GM18498 (cell line): ENCODE measurements around the gene MARS1.
"Not testable (repeated sequence)": the region's sequence is repeated elsewhere in the genome, so short reads cannot be mapped to it uniquely, and the experiment has no call there.

Experiments used
- ATAC-seq: cut with Tn5 transposase; IDR thresholded peaks from one replicate; pipeline ENCODE4 v1.9.1; 2021; ENCODE audit warnings: mild to moderate bottlenecking, moderate library complexity; ENCODE audit not compliant: unreplicated experiment

MARS1 gene

DNA sequence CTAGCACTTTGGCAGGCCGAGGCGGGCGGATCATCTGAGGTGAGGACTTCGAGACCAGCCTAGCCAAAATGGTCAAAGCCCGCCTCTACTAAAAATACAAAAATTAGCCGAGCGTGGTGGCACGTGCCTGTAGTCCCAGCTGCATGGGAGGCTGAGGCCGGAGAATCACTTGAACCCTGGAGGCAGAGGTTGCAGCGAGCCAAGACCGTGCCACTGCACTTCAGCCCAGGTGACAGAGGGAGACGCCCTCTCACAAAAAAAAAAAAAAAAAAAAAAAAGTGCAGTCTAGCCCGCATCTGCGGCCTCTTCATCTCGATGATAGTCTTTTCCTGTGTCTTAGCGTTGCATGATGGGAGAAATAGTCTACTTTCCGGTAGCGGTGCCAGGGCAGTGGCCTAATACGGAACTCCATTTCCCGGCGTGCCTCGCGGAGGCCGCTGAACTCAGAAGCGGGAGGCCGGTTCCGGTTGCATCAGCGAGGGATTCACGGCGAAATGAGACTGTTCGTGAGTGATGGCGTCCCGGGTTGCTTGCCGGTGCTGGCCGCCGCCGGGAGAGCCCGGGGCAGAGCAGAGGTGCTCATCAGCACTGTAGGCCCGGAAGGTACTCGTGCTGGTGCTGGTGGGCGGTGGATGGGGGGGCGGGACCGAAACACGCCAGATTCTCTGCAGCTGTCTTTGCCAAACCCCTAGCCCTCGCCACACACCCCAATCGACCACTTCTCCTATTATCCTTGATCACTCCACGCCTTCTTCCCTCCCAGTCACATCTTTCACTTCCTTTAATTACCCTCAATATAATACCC is at the start of gene MARS1:
Gene MARS1, plus strand, starts transcription at position 472 of the 805 bp plus-strand sequence. Its CDS starts 23 bp downstream, at position 495.
- peak; percentile 94 for ATAC-seq

- ATAC-seq: no peak
These were observed 49.5 kb upstream of the MARS1 start for GRCh38 chr12:57438400-57438799.

DNA sequence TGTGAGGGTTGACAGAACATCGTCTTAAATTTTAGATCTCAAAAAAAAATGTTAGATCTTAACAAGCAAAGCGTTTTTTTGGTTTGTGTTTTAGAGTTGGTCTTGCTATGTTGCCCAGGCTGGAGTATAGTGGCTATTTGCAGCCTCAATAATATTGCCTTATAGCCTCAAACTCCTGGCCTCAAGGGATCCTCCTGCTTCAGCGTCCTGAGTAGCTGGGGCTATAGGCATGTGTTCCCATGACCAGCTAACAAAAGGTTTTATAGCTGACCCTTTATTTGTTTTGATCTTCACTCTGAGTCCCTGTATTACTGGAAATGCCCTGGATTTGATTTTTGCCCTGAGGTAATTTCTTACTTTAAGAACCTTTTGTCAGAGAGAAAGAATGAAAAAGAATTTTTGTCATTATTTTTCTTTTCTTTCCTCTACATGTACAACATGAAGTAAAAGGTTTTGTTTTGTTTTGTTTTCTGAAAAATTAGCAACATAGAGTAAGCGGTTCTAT is 48.1 kb upstream of the MARS1 start:
- ATAC-seq: no peak

- ATAC-seq: not testable (repeated sequence)
These were observed 46.5 kb upstream of the MARS1 start for GRCh38 chr12:57441393-57441792.

DNA sequence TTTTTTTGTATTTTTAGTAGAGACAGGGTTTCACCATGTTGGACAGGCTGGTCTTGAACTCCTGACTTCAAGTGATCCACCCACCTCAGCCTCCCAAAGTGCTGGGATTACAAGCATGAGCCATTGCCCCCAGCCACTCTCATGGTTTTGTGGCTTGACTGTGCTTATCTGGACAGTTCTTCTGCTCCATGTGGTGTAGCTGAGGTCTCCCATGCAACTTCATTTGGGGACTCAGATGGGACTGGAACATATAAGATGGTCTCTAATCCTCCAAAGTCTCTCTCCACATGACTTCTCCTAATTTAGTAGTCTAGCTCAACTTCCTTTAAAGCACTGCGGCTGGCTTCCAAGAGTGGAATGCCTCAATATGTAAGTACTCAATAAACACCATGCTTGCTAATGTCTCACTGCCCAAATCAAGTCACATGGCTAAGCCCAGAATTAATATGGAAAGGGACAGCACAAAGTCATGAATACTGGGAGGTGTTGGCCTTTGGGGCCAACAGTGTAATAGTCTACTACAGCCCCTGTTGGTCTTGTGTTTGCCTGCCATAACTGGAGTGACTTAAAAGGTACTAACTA is 45.9 kb upstream of the MARS1 start:
- ATAC-seq: no peak

GRCh38 chr12:57444337-57444736 is 43.5 kb upstream of the MARS1 start:
- not testable (repeated sequence) for ATAC-seq

DNA sequence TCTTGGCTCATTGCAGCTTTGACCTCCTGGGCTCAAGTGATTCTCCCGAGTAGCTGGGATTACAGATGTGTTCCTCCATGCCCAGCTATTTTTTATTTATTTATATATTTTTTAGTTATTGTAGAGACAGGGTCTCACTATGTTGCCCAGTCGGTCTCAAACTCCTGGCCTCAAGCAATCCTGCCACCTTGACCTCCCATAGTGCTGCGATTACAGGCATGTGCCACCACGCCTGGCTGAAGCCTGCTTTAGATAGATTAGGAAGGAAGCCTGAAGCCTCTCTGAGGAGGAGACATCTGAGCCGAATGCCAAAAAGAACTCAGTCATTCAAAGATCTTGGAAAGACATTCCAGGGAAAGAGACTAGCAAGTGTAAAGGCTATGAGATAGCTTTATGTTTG is 43.1 kb upstream of the MARS1 start:
- no peak for ATAC-seq

GRCh38 chr12:57446292-57446960 is 41.4 kb upstream of the MARS1 start:
- ATAC-seq: no peak

DNA sequence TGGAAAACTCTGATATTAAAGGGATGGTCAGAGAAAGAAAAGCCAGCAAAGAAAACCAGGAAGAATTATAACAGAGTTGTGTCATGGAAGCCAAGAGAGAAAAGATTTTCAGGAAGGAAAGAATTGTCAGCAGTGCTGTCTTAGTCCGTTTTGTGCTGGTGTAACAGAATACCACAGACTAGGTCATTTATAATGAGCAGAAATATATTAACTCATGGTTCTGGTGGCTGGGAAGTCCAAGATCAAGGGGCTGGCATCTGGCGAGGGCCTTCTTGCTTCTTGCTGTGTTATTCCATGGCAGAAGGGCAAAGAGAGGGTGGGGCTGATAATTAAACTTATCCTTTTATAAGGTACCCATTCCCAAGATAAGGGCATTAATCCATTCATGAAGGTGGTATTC is 39.2 kb upstream of the MARS1 start:
- ATAC-seq: no peak

GRCh38 chr12:57449375-57449774 is 38.5 kb upstream of the MARS1 start:
- no peak for ATAC-seq

- no peak for ATAC-seq
These were observed 37.8 kb upstream of the MARS1 start for GRCh38 chr12:57450057-57450456.

GRCh38 chr12:57451233-57451778 is 36.6 kb upstream of the MARS1 start:
- ATAC-seq: no peak

- ATAC-seq: peak; percentile 8
These were observed 35.5 kb upstream of the MARS1 start for GRCh38 chr12:57452181-57452936.

DNA sequence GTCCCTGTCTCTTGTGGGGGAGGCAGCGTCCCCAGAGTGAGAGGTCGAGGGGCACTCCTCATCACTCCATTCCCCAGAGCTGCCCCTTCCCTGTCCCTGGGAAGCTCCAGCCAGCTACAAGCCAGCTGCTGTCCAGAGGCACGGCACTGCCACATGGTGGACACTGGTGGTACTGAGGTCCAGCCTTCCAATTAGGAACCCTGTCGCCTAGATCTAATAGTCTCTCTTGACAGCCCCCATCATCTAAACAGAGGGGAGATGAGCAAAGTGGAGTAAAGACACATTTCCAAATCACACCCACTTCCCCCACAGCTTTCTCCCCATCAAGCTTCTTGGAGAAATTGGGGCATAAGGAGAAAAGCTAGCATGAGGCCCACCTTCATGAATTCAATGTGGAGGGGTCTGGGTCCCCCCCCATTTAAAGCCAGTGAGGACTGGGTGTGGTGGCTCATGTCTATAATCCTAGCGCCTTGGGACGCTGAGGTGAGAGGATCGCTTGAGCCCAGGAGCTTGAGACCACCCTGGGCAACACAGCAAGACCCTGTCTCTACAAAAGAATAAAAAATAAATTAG is 34.8 kb upstream of the MARS1 start:
- ATAC-seq: peak; percentile 70

- no peak for ATAC-seq
These were observed 33.7 kb upstream of the MARS1 start for GRCh38 chr12:57454213-57454565.

- no peak for ATAC-seq
These were observed 33.1 kb upstream of the MARS1 start, which contains the start of gene INHBE for GRCh38 chr12:57454566-57455373. TSS of gene INHBE (plus strand) at chr12:57455307. CDS start at chr12:57455537, 230 bp downstream.

DNA sequence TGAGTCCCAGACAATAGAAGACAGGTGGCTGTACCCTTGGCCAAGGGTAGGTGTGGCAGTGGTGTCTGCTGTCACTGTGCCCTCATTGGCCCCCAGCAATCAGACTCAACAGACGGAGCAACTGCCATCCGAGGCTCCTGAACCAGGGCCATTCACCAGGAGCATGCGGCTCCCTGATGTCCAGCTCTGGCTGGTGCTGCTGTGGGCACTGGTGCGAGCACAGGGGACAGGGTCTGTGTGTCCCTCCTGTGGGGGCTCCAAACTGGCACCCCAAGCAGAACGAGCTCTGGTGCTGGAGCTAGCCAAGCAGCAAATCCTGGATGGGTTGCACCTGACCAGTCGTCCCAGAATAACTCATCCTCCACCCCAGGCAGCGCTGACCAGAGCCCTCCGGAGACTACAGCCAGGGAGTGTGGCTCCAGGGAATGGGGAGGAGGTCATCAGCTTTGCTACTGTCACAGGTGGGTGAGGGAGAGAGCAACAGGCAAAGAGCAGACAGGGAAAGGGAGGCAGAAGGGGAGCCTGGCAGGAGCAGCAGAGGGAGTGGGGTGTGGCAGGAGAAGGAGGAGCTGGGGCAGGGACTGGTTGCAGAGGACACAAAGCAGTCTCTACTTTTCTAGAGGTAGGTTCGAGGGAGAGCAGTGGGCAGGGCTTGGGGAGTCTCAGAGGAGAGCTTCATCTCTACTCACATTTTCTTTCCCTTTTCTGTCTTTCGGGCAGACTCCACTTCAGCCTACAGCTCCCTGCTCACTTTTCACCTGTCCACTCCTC is 32.3 kb upstream of the MARS1 start:
- no peak for ATAC-seq

- ATAC-seq: peak; percentile 34
These were observed 31.6 kb upstream of the MARS1 start for GRCh38 chr12:57456145-57456700.
